Measurements from ENCODE around the gene ATG14.

- TF ChIP-seq CTCF (conservative IDR thresholded peaks at IDR 0.05) = no peak
- no peak for TF ChIP-seq EZH2 (IDR thresholded peaks at IDR 0.05; ENCODE audit: low read depth)
These were observed 81.5 kb downstream of the ATG14 start for GRCh38 chr14:55329999-55330710.
